Activated CD8-positive, alpha-beta T cell treated with anti-CD3 and anti-CD28 coated beads, Interleukin-2, amount 10 ng/mL, durations not matched to agents 7 days and 5 days (primary cell): ENCODE data around the gene SLC44A5. TPM values are rescaled to one million over a fixed set of nuclear protein-coding genes. Genes with fewer than 3 reads are reported as not detected.

Source experiments
- ATAC-seq: fragments of 150-1000 bp; cut with Tn5 transposase; one replicate; pipeline ENCODE4 v1.10.0; 2021; ENCODE audit warnings: moderate library complexity
- CTCF ChIA-PET: fragments of 350-600 bp; sonication (Branson Sonifier 250); formaldehyde crosslinking; loops from one replicate; lab custom pipeline; 2021; ENCODE audit warnings: antibody characterized with exemption; lab: Charles Lee
- POLR2A ChIA-PET: fragments of 350-600 bp; sonication (Branson Sonifier 250); formaldehyde crosslinking; loops from one replicate; lab custom pipeline; 2021; ENCODE audit warnings: antibody characterized with exemption; lab: Charles Lee
- DNase-seq: peaks from one replicate; pipeline ENCODE4 v3.0.0-alpha.2; 2020
- H3K27ac Mint-ChIP-seq: one replicate; pipeline ENCODE4 v1.8.0; 2021; ENCODE audit warnings: mild to moderate bottlenecking, mixed read lengths
- H3K27me3 Mint-ChIP-seq: one replicate; pipeline ENCODE4 v1.8.0; 2021; ENCODE audit warnings: low read depth, mixed read lengths
- H3K36me3 Mint-ChIP-seq: one replicate; pipeline ENCODE4 v1.8.0; 2021; ENCODE audit warnings: low read depth, mixed read lengths
- H3K4me1 Mint-ChIP-seq: one replicate; pipeline ENCODE4 v1.8.0; 2021; ENCODE audit warnings: low read depth, mixed read lengths
- H3K4me3 Mint-ChIP-seq: one replicate; pipeline ENCODE4 v1.8.0; 2021; ENCODE audit warnings: mild to moderate bottlenecking, mixed read lengths
- H3K9me3 Mint-ChIP-seq: one replicate; pipeline ENCODE4 v1.8.0; 2022; ENCODE audit warnings: mixed read lengths; ENCODE audit not compliant: insufficient read depth
- total RNA-seq, 2 experiments: library from RNA; stranded (reverse); gene quantifications; one replicate each; pipeline ENCODE4 v1.2.3, GENCODE V29; 2021

SLC44A5 gene
- total RNA-seq, 2 experiments from 2014 or later, result 0.21 to 0.26 TPM

GRCh38 chr1:75237316-75237715 lies 373.6 kb downstream of the SLC44A5 start:
- no peaks in the 10 kb centered on the region for H3K27me3 Mint-ChIP-seq
- H3K9me3 Mint-ChIP-seq, result no peaks in the 10 kb centered on the region
- H3K27ac Mint-ChIP-seq, result no peak overlapping the region
- H3K4me3 Mint-ChIP-seq, result no peak overlapping the region
- POLR2A ChIA-PET, result no interaction called here
- CTCF ChIA-PET, result interaction anchor here (1.5 kb wide), 1 partner anchor 10 kb away, joined by 3 read pairs; no protein-coding TSS in a partner anchor
- no peaks in the 10 kb centered on the region for H3K4me1 Mint-ChIP-seq
- H3K36me3 Mint-ChIP-seq, result no peaks in the 10 kb centered on the region
- ATAC-seq (no peak), DNase-seq (no peak)

GRCh38 chr1:75234562-75234961 lies 376.4 kb downstream of the SLC44A5 start:
- Mint-ChIP-seq H3K9me3 (no peaks in the 10 kb centered on the region), H3K27me3 (no peaks in the 10 kb centered on the region), H3K36me3 (no peaks in the 10 kb centered on the region), H3K4me3 (no peak overlapping the region), H3K4me1 (no peaks in the 10 kb centered on the region), H3K27ac (no peak overlapping the region)
- no peak for DNase-seq
- ChIA-PET POLR2A (no interaction called here), CTCF (no interaction called here)
- ATAC-seq, result no peak

GRCh38 chr1:75233302-75233929 lies 377.5 kb downstream of the SLC44A5 start:
- ChIA-PET POLR2A (no interaction called here), CTCF (interaction anchor here (0.8 to 1.2 kb wide), 2 partner anchors 9 to 590 kb away, joined by 3 read pairs; no protein-coding TSS in a partner anchor)
- ATAC-seq, result peak; percentile 55
- H3K9me3 Mint-ChIP-seq, result no peaks in the 10 kb centered on the region
- H3K4me1 Mint-ChIP-seq, result no peaks in the 10 kb centered on the region
- DNase-seq, result no peak
- no peak overlapping the region for H3K27ac Mint-ChIP-seq
- H3K27me3 Mint-ChIP-seq, result no peaks in the 10 kb centered on the region
- H3K4me3 Mint-ChIP-seq, result no peak overlapping the region
- no peaks in the 10 kb centered on the region for H3K36me3 Mint-ChIP-seq

- Mint-ChIP-seq H3K4me1 (no peaks in the 10 kb centered on the region), H3K27ac (no peak overlapping the region), H3K36me3 (no peaks in the 10 kb centered on the region), H3K9me3 (no peaks in the 10 kb centered on the region), H3K27me3 (no peaks in the 10 kb centered on the region), H3K4me3 (no peak overlapping the region)
- ChIA-PET POLR2A (no interaction called here), CTCF (no interaction called here)
- DNase-seq, result no peak
- ATAC-seq, result no peak
Measured at GRCh38 chr1:75220072-75220471, 390.8 kb downstream of the SLC44A5 start.

GRCh38 chr1:75214017-75214416 lies 396.9 kb downstream of the SLC44A5 start:
- Mint-ChIP-seq H3K27me3 (no peaks in the 10 kb centered on the region), H3K9me3 (no peaks in the 10 kb centered on the region), H3K4me1 (no peaks in the 10 kb centered on the region), H3K36me3 (no peaks in the 10 kb centered on the region), H3K4me3 (no peak overlapping the region), H3K27ac (no peak overlapping the region)
- DNase-seq (no peak), ATAC-seq (no peak)
- POLR2A ChIA-PET, result no interaction called here
- CTCF ChIA-PET, result no interaction called here

GRCh38 chr1:75211648-75212047 lies 399.3 kb downstream of the SLC44A5 start:
- no peaks in the 10 kb centered on the region for H3K9me3 Mint-ChIP-seq
- DNase-seq, result no peak
- ChIA-PET CTCF (no interaction called here), POLR2A (no interaction called here)
- no peaks in the 10 kb centered on the region for H3K4me1 Mint-ChIP-seq
- no peak overlapping the region for H3K4me3 Mint-ChIP-seq
- H3K27ac Mint-ChIP-seq, result no peak overlapping the region
- H3K36me3 Mint-ChIP-seq, result no peaks in the 10 kb centered on the region
- H3K27me3 Mint-ChIP-seq, result no peaks in the 10 kb centered on the region
- no peak for ATAC-seq

GRCh38 chr1:75208862-75209261 lies 402.1 kb downstream of the SLC44A5 start:
- ATAC-seq, result no peak
- ChIA-PET POLR2A (no interaction called here), CTCF (no interaction called here)
- no peak overlapping the region for H3K4me3 Mint-ChIP-seq
- no peaks in the 10 kb centered on the region for H3K4me1 Mint-ChIP-seq
- H3K36me3 Mint-ChIP-seq, result no peaks in the 10 kb centered on the region
- H3K9me3 Mint-ChIP-seq, result no peaks in the 10 kb centered on the region
- DNase-seq, result no peak
- no peaks in the 10 kb centered on the region for H3K27me3 Mint-ChIP-seq
- H3K27ac Mint-ChIP-seq, result no peak overlapping the region

- ATAC-seq (no peak), DNase-seq (no peak)
- Mint-ChIP-seq H3K27ac (no peak overlapping the region), H3K4me1 (no peaks in the 10 kb centered on the region), H3K27me3 (no peaks in the 10 kb centered on the region), H3K9me3 (no peaks in the 10 kb centered on the region), H3K4me3 (no peak overlapping the region), H3K36me3 (no peaks in the 10 kb centered on the region)
- CTCF ChIA-PET, result interaction anchor here (0.8 to 2.1 kb wide), 2 partner anchors 432 to 434 kb away, joined by 5 to 14 read pairs; no protein-coding TSS in a partner anchor
- POLR2A ChIA-PET, result no interaction called here
Measured at GRCh38 chr1:75203415-75204277, 407.3 kb downstream of the SLC44A5 start.

- DNase-seq (no peak), ATAC-seq (no peak)
- Mint-ChIP-seq H3K9me3 (no peaks in the 10 kb centered on the region), H3K36me3 (no peaks in the 10 kb centered on the region), H3K27me3 (no peaks in the 10 kb centered on the region), H3K4me3 (no peak overlapping the region), H3K27ac (no peak overlapping the region), H3K4me1 (no peaks in the 10 kb centered on the region)
- ChIA-PET POLR2A (no interaction called here), CTCF (interaction anchor here (0.8 to 2.1 kb wide), 2 partner anchors 431 to 433 kb away, joined by 5 to 14 read pairs; no protein-coding TSS in a partner anchor)
Measured at GRCh38 chr1:75202751-75203150, 408.2 kb downstream of the SLC44A5 start.

GRCh38 chr1:75198761-75199160 lies 412.2 kb downstream of the SLC44A5 start:
- Mint-ChIP-seq H3K27me3 (no peaks in the 10 kb centered on the region), H3K36me3 (no peaks in the 10 kb centered on the region), H3K4me1 (no peaks in the 10 kb centered on the region), H3K4me3 (no peak overlapping the region), H3K27ac (no peak overlapping the region), H3K9me3 (no peaks in the 10 kb centered on the region)
- CTCF ChIA-PET, result no interaction called here
- POLR2A ChIA-PET, result no interaction called here
- ATAC-seq, result no peak
- no peak for DNase-seq

GRCh38 chr1:75198163-75198562 lies 412.8 kb downstream of the SLC44A5 start:
- DNase-seq (no peak), ATAC-seq (no peak)
- H3K27me3 Mint-ChIP-seq, result no peaks in the 10 kb centered on the region
- H3K4me1 Mint-ChIP-seq, result no peaks in the 10 kb centered on the region
- POLR2A ChIA-PET, result no interaction called here
- H3K27ac Mint-ChIP-seq, result no peak overlapping the region
- H3K36me3 Mint-ChIP-seq, result no peaks in the 10 kb centered on the region
- CTCF ChIA-PET, result no interaction called here
- H3K9me3 Mint-ChIP-seq, result no peaks in the 10 kb centered on the region
- no peak overlapping the region for H3K4me3 Mint-ChIP-seq

- Mint-ChIP-seq H3K27me3 (no peaks in the 10 kb centered on the region), H3K4me1 (no peaks in the 10 kb centered on the region), H3K27ac (no peak overlapping the region), H3K4me3 (no peak overlapping the region), H3K9me3 (no peaks in the 10 kb centered on the region), H3K36me3 (no peaks in the 10 kb centered on the region)
- DNase-seq (no peak), ATAC-seq (no peak)
- CTCF ChIA-PET, result no interaction called here
- POLR2A ChIA-PET, result no interaction called here
Measured at GRCh38 chr1:75188892-75189291, 422.0 kb downstream of the SLC44A5 start.
